ACHN (cell line): ENCODE measurements around the gene ZC3H4.
A peak's percentile ranks its signal among the peaks of the same experiment; 100 is the strongest.

Experiments used
- DNase-seq: peaks from one replicate; pipeline ENCODE4 v3.0.0-alpha.2; 2015
- in situ Hi-C: cut with HindIII; loops from 2 replicates; pipeline ENCODE4 v1.10.0; 2017; ENCODE audit warnings: low sequenced_read_pairs, low pct_ligation_motif_present, low pct_unique_long_range_greater_than_20kb

Gene ZC3H4

DNA sequence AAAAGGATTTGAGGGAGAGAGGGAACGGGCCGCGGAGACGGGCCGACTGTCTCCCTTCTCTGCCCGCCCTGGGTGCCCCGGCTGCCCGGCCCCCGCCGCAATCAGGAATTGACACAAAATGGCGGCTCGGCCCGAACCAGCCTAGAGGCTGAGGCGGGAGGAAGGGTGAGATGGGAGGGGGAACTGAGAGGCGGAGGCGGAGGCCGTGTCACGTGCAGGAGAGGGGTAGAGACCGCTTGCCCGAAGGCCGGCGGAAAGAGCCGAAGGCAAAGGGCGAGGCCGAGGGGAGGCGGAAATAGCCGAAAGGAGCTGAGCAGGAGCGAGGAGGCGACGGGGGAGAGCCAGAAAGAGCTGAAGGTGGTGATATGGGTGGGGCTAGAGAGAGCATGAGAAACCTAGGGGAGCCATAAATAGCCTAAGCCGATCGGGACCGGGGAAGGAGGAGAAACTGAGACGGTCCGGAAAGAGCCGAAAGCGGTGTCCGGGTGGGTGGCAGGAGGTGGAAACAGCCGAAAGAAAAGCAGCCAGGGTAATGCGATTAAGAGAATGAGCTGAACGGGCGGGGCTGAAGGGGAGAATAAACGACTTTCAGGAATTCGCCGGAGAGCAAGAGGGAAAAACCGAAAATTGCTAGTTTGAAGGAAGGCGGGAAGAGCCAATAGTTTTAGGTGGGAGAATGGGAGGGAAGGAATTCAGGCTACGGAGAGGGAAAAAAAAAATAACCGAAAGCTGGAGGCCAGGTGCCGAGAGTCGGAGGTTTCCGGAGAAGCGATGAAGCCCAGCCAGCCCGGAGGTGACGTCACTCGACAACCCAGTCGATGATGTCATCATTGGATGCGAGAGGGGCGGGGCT is at the start of gene ZC3H4:
Gene ZC3H4 (minus strand): TSS at position 780 of the 853 bp plus-strand sequence. CDS start 1,192 bp downstream, outside the sequence.
- in situ Hi-C loops, result no loop called here

DNA sequence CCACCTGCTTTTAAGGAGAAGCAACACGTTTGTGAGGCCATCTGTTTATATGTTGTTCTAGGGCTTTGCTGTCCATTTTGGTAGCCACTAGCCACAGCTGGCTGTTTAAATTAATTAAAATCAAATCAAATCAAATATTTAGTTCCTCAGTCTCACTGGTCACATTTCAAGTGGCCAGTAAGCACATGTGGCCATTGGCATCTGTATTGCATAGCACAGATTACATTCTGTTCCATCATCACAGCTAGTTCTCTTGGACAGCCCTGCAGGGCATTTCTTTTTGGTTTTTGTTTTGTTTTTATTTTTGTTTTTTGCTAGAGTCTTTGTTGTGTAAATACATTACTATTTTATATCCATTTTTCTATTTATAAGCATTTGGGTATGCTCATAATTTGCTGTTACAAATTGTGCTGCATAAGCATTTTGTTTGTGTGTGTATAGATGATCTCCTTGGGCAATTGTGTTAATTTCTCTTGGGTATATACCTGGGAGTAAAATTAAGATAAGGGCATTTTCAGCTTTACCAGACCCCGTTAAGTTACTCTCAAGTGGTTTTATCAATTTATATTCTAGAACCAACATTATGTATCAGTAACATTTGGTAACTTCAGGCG is 48.4 kb upstream of the ZC3H4 start:
- no peak for DNase-seq
- in situ Hi-C loops, result no loop called here

More for the DNA sequence above, at the start of gene ZC3H4:
- peak; percentile 98 for DNase-seq

DNA sequence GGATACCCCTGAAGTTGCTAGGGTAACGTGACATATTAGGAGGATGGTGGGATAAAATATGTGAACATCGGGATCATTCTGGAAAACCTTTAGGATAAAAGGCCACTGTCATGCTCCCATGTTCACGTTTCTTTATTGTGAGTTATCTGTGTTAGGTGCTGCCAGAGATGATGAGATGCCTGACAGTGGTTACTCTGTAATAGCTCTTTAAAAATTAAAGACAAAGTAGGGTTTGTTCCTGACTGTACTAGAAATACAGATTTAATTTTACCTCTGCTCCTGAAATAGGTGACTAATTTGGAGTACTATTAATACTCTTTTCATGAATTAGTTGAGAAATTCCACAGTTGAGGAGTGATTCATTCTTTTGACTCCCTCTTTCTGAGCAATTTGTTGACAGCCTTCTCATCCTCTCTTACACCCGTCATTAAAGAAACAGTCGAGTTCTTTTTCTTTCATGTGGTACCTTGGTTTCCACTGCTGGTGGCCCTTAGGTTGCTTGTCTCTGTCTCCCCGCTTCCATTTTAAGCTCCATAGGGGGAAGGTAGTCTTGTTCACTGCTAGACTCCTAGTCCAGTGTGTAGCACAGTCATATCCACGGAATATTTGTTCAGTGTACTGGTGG is 45.4 kb upstream of the ZC3H4 start:
- no peak for DNase-seq

GRCh38 chr19:47158367-47158791 is 44.8 kb upstream of the ZC3H4 start:
- in situ Hi-C loops, result no loop called here
- DNase-seq, result no peak

More for the DNA sequence above, 45.4 kb upstream of the ZC3H4 start:
- in situ Hi-C loops, result no loop called here

DNA sequence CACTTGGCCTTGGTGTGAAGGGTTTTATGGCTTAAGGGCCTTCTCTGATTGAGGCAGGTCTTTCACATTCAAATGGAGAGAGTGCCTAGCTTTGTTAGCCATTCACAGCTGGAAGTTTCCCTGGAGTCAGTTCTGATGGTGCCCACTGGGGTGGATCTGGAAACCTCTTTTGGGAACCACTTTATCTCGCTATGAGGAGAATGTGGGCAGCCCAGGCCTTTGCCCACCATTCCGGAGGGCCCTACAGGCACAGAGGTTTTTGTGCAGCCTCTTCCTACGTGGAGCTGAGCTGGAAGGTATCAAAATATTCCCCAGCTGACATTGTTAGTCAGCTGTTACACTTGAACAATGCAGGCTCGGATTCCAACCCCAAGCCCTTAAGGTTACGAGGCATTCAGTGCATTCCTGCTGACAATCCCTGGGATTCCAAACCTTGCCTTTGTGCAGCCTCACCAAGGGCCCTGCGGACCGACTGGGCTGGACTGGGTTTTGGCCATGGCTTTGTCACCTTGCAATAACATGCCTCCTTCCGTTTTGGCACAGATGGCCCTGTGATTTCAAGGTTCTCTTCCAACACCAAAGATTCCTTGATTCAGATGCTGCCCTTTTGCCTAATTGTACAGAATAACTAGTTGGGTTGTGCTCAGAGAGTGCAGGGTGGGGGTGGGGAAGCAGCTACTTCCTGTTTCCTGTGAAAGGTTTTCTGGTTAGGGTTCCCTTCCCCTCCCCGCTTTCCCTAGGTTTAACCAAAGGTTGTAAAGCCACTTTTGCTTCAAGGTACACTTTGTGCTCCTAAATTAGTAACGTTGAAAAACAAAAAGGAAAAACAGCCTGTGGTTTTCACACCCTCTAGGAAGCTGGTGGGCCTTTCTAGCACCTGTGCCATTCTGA is 44.1 kb upstream of the ZC3H4 start:
- in situ Hi-C loops, result no loop called here
- peak; percentile 22 for DNase-seq

DNA sequence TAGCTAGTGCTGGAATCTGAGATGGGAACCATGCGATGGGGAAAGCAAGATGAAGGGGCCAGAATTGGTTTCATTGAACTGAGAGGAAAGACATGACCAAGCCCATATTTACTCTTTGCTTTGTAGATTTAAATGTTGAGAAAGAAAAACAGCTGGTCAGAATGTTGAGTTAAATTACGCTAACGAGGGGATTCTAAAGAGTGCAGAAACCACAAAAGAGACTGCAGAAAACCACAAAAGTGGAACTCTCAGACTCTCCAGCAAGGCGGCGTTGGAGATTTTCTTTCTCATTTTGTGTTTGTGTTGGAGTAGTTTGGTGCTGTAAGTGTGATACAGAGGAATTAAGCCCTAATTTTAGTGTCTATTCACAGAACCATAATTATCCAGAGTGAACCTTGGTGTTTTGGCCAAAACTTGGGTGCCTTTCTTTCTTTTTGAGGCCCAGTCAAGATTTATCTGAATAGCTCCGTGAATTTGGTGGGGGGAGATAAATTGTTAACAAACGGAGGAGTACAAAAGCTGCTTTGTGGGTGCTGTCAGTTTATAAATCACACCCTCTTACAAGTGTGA is 43.4 kb upstream of the ZC3H4 start:
- in situ Hi-C loops, result no loop called here
- no peak for DNase-seq

- in situ Hi-C loops, result no loop called here
- no peak for DNase-seq
Measured at GRCh38 chr19:47155148-47155547, 41.6 kb upstream of the ZC3H4 start.

- DNase-seq, result no peak
- in situ Hi-C loops, result no loop called here
Measured at GRCh38 chr19:47153266-47153665, 39.7 kb upstream of the ZC3H4 start.

DNA sequence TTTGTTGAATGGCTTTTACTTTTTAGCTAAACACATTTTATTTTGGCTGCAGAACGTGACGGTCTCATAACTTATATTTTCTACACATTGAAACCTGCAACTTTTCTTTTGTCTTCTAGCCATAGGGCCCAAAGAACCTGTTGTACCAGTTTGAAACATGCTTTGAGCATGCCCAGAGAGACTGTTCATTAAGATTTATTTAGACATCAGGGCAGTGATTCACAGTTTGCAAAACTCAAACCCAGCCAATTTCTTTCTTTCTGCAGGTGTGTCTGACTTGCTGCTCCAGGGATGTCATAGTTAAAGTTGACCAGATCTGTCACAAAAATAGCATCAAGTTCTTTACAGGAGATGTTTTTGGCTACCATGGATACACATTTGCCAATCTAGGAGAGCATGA is 39.1 kb upstream of the ZC3H4 start:
- in situ Hi-C loops, result no loop called here
- no peak for DNase-seq

GRCh38 chr19:47152205-47152604 is 38.6 kb upstream of the ZC3H4 start:
- in situ Hi-C loops, result no loop called here
- DNase-seq, result no peak

DNA sequence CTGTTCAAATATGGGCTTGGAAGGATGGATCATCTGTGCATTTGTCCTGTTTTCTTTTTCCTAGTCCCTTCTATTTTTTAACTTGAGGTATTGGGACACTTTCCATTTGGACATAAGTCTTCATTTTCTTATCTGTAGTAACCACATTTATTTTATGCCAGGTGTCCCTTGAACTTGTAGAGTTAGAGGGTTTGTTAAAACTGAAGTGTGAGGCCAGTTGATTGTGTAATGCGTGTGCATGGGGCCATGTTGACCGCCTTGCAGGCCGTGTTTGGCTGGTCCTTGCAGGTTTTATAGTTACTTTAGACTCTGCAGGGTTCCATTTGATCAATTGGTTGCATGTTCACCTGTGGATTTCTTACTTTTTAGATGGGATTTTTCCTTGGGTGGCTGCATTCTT is 38.1 kb upstream of the ZC3H4 start:
- in situ Hi-C loops, result no loop called here
- no peak for DNase-seq

GRCh38 chr19:47146920-47147319 is 33.3 kb upstream of the ZC3H4 start:
- no peak for DNase-seq
- in situ Hi-C loops, result no loop called here

GRCh38 chr19:47145639-47146486 is 32.3 kb upstream of the ZC3H4 start:
- in situ Hi-C loops, result no loop called here
- no peak for DNase-seq

- DNase-seq, result no peak
- in situ Hi-C loops, result no loop called here
Measured at GRCh38 chr19:47144630-47145029, 31.1 kb upstream of the ZC3H4 start.

DNA sequence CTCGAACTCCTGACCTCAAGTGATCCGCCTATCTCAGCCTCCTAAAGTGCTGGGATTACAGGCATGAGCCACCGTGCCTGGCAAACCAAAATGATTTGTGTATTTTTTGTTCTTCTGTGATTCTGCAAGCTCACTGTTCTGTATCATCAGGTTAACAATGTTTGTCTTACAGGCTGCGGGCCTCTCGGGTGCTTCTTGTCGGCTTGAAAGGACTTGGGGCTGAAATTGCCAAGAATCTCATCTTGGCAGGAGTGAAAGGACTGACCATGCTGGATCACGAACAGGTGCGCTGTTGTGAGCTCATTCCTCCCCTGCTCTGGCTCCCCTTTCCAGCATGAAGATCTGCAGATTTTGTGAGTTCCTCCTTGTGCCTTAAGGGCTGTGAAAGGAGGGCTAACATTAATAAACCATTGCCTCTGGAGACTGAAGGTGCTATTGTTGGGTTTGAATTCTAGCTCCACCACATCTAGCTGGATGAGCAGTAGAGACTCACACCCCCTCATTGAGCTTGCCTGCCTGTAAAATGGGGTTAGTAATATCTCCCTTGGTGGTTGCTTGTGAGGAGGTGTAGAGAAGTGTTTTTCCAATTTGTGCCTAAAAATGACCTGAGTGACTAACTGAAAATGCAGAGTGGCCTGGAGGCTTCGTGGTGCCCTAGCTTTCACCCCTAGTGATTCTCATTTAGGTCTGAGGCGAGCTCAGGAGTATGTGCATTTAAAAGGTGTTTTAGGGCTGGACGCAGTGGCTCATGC is 29.9 kb upstream of the ZC3H4 start:
- DNase-seq, result no peak
- in situ Hi-C loops, result no loop called here

GRCh38 chr19:47142779-47143178 is 29.2 kb upstream of the ZC3H4 start:
- in situ Hi-C loops, result no loop called here
- DNase-seq, result no peak

GRCh38 chr19:47141695-47142094 is 28.1 kb upstream of the ZC3H4 start:
- in situ Hi-C loops, result no loop called here
- no peak for DNase-seq
